Mucosa of rectum (tissue), 2 donors: ENCODE measurements around the gene SSTR4.
A peak's percentile ranks its signal among the peaks of the same experiment; 100 is the strongest.

ENCODE experiments used
- H3K27ac ChIP-seq, 2 donors: one replicate each; pipeline ENCODE4 v1.7.0; 2013; ENCODE audit warnings: inconsistent platforms in 2 of 2, low read depth in 2 of 2, low read length in 2 of 2
- H3K27me3 ChIP-seq, 2 donors: one replicate each; pipeline ENCODE4 v1.7.0; 2013; ENCODE audit warnings: low read length in 2 of 2; ENCODE audit not compliant: control insufficient read depth in 2 of 2, insufficient read depth in 2 of 2
- H3K36me3 ChIP-seq, 2 donors: one replicate each; pipeline ENCODE4 v1.7.0; 2013; ENCODE audit warnings: low read length in 2 of 2; ENCODE audit not compliant: control insufficient read depth in 2 of 2, insufficient read depth in 2 of 2
- H3K4me1 ChIP-seq, 2 donors: one replicate each; pipeline ENCODE4 v1.7.0; 2013; ENCODE audit warnings: low read length in 2 of 2, mild to moderate bottlenecking in 1 of 2; ENCODE audit not compliant: control insufficient read depth in 2 of 2, insufficient read depth in 2 of 2
- H3K4me3 ChIP-seq, 2 donors: one replicate each; pipeline ENCODE4 v1.7.0; 2013; ENCODE audit warnings: low read length in 2 of 2
- H3K9ac ChIP-seq, 2 donors: one replicate each; pipeline ENCODE4 v1.7.0; 2013; ENCODE audit warnings: low read length in 2 of 2, low read depth in 1 of 2, mild to moderate bottlenecking in 1 of 2
- H3K9me3 ChIP-seq, 2 donors: one replicate each; pipeline ENCODE4 v1.7.0; 2013; ENCODE audit warnings: low read length in 2 of 2; ENCODE audit not compliant: control insufficient read depth in 2 of 2
- donor health status: healthy.
- donor health status: Normal muscosa, but diverticular disease.

SSTR4 gene

GRCh38 chr20:23074052-23074451 lies 38.9 kb downstream of the SSTR4 start:
- Histone ChIP-seq H3K27me3 (no peaks in the 10 kb centered on the region), H3K9me3 (no peaks in the 10 kb centered on the region), H3K4me1 (no peaks in the 10 kb centered on the region), H3K4me3 (no peak overlapping the region), H3K9ac (no peak overlapping the region), H3K36me3 (no peaks in the 10 kb centered on the region), H3K27ac (no peak overlapping the region)

GRCh38 chr20:23077277-23077676 lies 42.2 kb downstream of the SSTR4 start:
- Histone ChIP-seq H3K36me3 (no peaks in the 10 kb centered on the region), H3K9me3 (no peaks in the 10 kb centered on the region), H3K4me3 (no peak overlapping the region), H3K4me1 (no peaks in the 10 kb centered on the region), H3K27me3 (no peaks in the 10 kb centered on the region), H3K9ac (no peak overlapping the region), H3K27ac (no peak overlapping the region)

- no peaks in the 10 kb centered on the region for H3K27me3 ChIP-seq
- no peak overlapping the region for H3K9ac ChIP-seq
- no peaks in the 10 kb centered on the region for H3K36me3 ChIP-seq
- H3K4me3 ChIP-seq, result no peak overlapping the region
- H3K27ac ChIP-seq, result no peak overlapping the region
- H3K9me3 ChIP-seq, result no peaks in the 10 kb centered on the region
- H3K4me1 ChIP-seq, result no peaks in the 10 kb centered on the region
These were observed 43.4 kb downstream of the SSTR4 start for GRCh38 chr20:23078351-23079015.

DNA sequence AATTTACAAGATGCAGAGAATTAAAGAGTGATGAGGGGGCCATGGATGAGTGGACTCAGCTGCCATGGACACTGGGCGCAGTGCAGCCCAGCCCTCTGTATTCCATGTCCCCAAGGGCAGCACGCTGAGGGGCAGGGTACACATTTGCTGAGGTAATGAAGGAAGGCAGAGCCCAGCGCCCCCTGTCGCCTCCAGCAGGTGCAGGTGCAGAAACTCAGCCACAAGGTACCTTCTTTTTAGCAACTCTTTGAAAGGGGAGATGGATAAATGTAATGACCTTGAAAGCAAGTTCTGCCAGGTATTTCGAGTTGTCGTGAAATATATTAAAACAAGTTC lies 43.9 kb downstream of the SSTR4 start:
- H3K4me1 ChIP-seq, result no peaks in the 10 kb centered on the region
- H3K36me3 ChIP-seq, result no peaks in the 10 kb centered on the region
- H3K9me3 ChIP-seq, result no peaks in the 10 kb centered on the region
- H3K9ac ChIP-seq, result no peak overlapping the region
- H3K27ac ChIP-seq, result no peak overlapping the region
- no peak overlapping the region for H3K4me3 ChIP-seq
- no peaks in the 10 kb centered on the region for H3K27me3 ChIP-seq

- no peak overlapping the region for H3K27ac ChIP-seq
- no peak overlapping the region for H3K4me3 ChIP-seq
- no peaks in the 10 kb centered on the region for H3K36me3 ChIP-seq
- no peaks in the 10 kb centered on the region for H3K9me3 ChIP-seq
- no peak overlapping the region for H3K9ac ChIP-seq
- H3K4me1 ChIP-seq, result no peaks in the 10 kb centered on the region
- no peaks in the 10 kb centered on the region for H3K27me3 ChIP-seq
These were observed 44.8 kb downstream of the SSTR4 start for GRCh38 chr20:23079926-23080325.

DNA sequence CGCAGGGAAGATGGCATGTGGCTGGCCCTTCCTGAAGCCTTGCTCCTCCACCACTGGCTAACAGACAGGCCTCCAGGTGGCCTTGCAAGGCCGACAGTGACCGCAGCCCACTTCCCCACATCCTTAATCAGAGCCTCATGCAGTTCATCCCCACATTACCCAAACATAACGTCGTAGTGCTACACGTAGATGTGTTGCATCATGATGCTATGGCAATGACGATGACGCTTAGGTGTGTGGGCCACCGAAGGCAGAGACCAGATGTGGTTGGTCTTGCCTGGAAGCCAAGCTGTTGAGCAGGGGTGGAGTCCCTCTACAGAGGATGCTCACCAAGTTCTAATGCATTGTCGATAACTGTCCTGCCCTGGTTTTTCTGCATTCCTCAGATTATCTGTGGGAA lies 45.4 kb downstream of the SSTR4 start:
- Histone ChIP-seq H3K9me3 (no peaks in the 10 kb centered on the region), H3K36me3 (no peaks in the 10 kb centered on the region), H3K9ac (no peak overlapping the region), H3K27me3 (no peaks in the 10 kb centered on the region), H3K4me1 (no peaks in the 10 kb centered on the region), H3K27ac (no peak overlapping the region), H3K4me3 (no peak overlapping the region)

GRCh38 chr20:23081263-23081819 lies 46.2 kb downstream of the SSTR4 start:
- H3K9ac ChIP-seq, result no peak overlapping the region
- no peaks in the 10 kb centered on the region for H3K36me3 ChIP-seq
- H3K9me3 ChIP-seq, result no peaks in the 10 kb centered on the region
- H3K27ac ChIP-seq, result no peak overlapping the region
- H3K27me3 ChIP-seq, result no peaks in the 10 kb centered on the region
- no peak overlapping the region for H3K4me3 ChIP-seq
- no peaks in the 10 kb centered on the region for H3K4me1 ChIP-seq

GRCh38 chr20:23082846-23083552 lies 47.9 kb downstream of the SSTR4 start:
- Histone ChIP-seq H3K9me3 (no peaks in the 10 kb centered on the region), H3K36me3 (no peaks in the 10 kb centered on the region), H3K27me3 (no peaks in the 10 kb centered on the region), H3K4me1 (no peaks in the 10 kb centered on the region), H3K27ac (peak overlapping the region; percentile 58 to 61), H3K9ac (no peak overlapping the region), H3K4me3 (peak overlapping the region in 1 of 2 donors; percentile 22)

GRCh38 chr20:23083553-23084220 lies 48.6 kb downstream of the SSTR4 start:
- peak overlapping the region; percentile 32 to 37 for H3K9ac ChIP-seq
- H3K27ac ChIP-seq, result peak overlapping the region; percentile 58 to 61
- no peaks in the 10 kb centered on the region for H3K9me3 ChIP-seq
- no peaks in the 10 kb centered on the region for H3K27me3 ChIP-seq
- H3K36me3 ChIP-seq, result no peaks in the 10 kb centered on the region
- H3K4me3 ChIP-seq, result peak overlapping the region; percentile 33 to 48
- no peaks in the 10 kb centered on the region for H3K4me1 ChIP-seq

DNA sequence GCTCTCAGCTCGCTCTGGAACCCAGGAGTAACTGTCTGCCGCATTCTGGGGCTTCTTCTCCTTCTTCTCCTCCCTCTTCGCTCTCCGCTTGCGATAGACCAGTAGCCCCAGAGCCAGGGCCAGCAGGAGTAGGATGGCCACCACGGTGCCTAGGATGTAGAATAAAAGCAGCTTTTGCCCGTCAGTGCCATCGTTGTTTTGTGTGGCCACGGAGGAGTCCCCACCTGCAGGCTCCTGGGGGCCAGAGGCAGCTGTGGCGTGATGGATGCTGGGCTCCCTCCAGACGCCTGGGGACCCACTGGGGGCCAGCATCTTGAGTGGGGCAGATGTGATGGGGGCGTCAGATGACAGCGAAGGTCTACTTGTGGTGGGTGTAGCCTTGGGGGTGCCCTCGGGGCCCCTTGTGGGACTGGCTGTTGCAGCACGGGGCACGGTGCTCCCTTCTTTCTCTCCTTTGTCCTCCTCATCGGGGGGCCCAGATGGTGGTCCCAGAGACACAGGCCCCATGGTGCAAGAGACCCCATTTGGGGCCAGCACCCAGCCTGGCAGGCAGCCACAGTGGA lies 49.3 kb downstream of the SSTR4 start:
- peak overlapping the region; percentile 33 to 50 for H3K4me3 ChIP-seq
- no peaks in the 10 kb centered on the region for H3K4me1 ChIP-seq
- peak overlapping the region; percentile 58 to 61 for H3K27ac ChIP-seq
- peak overlapping the region; percentile 14 to 24 for H3K9ac ChIP-seq
- no peaks in the 10 kb centered on the region for H3K9me3 ChIP-seq
- no peaks in the 10 kb centered on the region for H3K36me3 ChIP-seq
- H3K27me3 ChIP-seq, result no peaks in the 10 kb centered on the region
